AG09319 (cell line): ENCODE data around the gene ZNF839.

Experiments used
- DNase-seq: peaks from one replicate; pipeline ENCODE4 v3.0.0-alpha.2; 2010; ENCODE audit warnings: low read depth; ENCODE audit errors: extremely low read depth
- TF ChIP-seq, protein P1 (sequence below): IDR thresholded peaks from 2 replicates; pipeline ENCODE4 v1.5.1; 2011; ENCODE audit warnings: low read depth, mild to moderate bottlenecking, inconsistent platforms, low read length, moderate library complexity

ZNF839 gene

GRCh38 chr14:102359341-102359740, 39.8 kb downstream of the ZNF839 start:
- TF ChIP-seq, protein P1, sequence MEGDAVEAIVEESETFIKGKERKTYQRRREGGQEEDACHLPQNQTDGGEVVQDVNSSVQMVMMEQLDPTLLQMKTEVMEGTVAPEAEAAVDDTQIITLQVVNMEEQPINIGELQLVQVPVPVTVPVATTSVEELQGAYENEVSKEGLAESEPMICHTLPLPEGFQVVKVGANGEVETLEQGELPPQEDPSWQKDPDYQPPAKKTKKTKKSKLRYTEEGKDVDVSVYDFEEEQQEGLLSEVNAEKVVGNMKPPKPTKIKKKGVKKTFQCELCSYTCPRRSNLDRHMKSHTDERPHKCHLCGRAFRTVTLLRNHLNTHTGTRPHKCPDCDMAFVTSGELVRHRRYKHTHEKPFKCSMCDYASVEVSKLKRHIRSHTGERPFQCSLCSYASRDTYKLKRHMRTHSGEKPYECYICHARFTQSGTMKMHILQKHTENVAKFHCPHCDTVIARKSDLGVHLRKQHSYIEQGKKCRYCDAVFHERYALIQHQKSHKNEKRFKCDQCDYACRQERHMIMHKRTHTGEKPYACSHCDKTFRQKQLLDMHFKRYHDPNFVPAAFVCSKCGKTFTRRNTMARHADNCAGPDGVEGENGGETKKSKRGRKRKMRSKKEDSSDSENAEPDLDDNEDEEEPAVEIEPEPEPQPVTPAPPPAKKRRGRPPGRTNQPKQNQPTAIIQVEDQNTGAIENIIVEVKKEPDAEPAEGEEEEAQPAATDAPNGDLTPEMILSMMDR = no peak
- no peak for DNase-seq

GRCh38 chr14:102360388-102360787, 40.8 kb downstream of the ZNF839 start:
- TF ChIP-seq, protein P1 = no peak
- DNase-seq = no peak

- DNase-seq = no peak
- TF ChIP-seq, protein P1 = no peak
These were observed 42.5 kb downstream of the ZNF839 start for GRCh38 chr14:102362084-102362483.

DNA sequence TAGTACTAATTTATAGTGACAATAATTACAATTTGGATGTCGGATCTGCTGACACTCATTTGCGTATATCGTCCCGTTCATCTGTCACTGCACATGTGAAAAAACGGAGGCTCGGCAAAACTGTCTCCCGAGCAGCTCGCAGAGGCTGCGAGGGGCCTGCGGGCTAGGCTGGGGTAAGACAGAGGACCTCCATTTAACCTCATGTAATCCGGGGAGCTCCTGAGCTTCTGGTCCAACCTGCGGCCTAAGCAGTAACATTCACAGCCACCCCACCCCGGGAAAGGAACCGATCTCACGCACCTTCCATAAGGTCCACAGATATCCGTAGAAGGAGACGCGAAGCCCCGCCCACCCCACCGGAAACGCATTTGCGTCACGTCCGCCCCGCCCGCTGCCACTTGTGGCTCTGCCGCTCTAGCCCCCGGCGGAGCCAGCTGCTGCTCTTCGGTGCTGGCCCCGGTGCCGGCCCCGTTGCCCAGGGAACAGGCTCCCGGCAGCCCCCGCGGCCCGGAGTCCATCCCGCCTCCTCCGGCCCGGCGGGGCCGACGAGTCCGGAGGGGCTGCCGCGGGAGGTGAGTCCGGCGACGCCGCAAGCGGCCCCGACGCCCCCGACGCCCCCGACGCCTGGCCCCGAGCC, 43.1 kb downstream of the ZNF839 start, which contains the start of the genes CINP and TECPR2:
CINP (minus strand) TSS at position 346 of the 637 bp plus-strand sequence; CDS start at position 307, 39 bp downstream.
TECPR2 (plus strand) TSS at position 397 of the 637 bp plus-strand sequence. CDS start 13,781 bp downstream, outside the sequence.
- DNase-seq = peak; percentile 90

GRCh38 chr14:102363182-102363943, 43.8 kb downstream of the ZNF839 start:
- TF ChIP-seq, protein P1 = no peak
- no peak for DNase-seq

More for the DNA sequence above, 43.1 kb downstream of the ZNF839 start, which contains the start of the genes CINP and TECPR2:
- TF ChIP-seq, protein P1 = no peak

GRCh38 chr14:102370305-102370809, 50.8 kb downstream of the ZNF839 start:
- DNase-seq = no peak
- TF ChIP-seq, protein P1 = no peak

DNA sequence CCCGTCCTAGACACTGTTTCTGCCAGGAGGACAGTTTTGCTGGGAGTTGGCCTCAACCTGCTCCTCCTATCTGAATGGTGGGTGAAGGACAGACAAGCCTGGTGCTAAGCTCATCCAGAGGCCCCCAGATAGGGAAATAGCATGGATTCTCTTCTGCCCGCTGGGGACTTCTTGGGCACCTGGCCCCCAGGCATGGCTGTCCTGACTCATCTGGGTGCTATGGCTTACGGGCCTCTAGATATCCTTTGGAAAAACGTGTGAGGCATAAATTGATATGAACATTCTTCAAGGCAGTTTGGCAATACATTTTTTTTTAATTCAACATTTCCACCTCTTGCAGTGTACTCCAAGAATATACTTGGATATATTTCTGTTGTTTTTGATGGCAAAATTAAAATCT, 51.8 kb downstream of the ZNF839 start:
- DNase-seq = no peak
- TF ChIP-seq, protein P1 = no peak
